Subcutaneous adipose tissue (tissue), 4 donors: ENCODE data around the gene GPR39. TPM values are rescaled to one million over a fixed set of nuclear protein-coding genes. Genes with fewer than 3 reads are reported as not detected.

Experiments
- total RNA-seq, 4 donors: library from RNA; depleted of rRNA; stranded (reverse); fragments of >200 nt; gene quantifications; one replicate each; pipeline ENCODE4 v1.1.0, GENCODE V29; 2016
- TF ChIP-seq, protein P1 (sequence below): fragments of 450-650 bp; IDR thresholded peaks from one replicate; pipeline ENCODE4 v1.5.1; 2016; ENCODE audit warnings: low read depth, mild to moderate bottlenecking, control low read depth, antibody characterized with exemption, moderate library complexity

The GPR39 gene
- total RNA-seq, 4 donors from 2014 or later, result 0.34 to 1.5 (median 0.66) TPM; not detected in 1

- TF ChIP-seq, protein P1, sequence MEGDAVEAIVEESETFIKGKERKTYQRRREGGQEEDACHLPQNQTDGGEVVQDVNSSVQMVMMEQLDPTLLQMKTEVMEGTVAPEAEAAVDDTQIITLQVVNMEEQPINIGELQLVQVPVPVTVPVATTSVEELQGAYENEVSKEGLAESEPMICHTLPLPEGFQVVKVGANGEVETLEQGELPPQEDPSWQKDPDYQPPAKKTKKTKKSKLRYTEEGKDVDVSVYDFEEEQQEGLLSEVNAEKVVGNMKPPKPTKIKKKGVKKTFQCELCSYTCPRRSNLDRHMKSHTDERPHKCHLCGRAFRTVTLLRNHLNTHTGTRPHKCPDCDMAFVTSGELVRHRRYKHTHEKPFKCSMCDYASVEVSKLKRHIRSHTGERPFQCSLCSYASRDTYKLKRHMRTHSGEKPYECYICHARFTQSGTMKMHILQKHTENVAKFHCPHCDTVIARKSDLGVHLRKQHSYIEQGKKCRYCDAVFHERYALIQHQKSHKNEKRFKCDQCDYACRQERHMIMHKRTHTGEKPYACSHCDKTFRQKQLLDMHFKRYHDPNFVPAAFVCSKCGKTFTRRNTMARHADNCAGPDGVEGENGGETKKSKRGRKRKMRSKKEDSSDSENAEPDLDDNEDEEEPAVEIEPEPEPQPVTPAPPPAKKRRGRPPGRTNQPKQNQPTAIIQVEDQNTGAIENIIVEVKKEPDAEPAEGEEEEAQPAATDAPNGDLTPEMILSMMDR, result no peak
Measured at GRCh38 chr2:132609101-132609890, 192.7 kb downstream of the GPR39 start.

- TF ChIP-seq, protein P1, result no peak
Measured at GRCh38 chr2:132611719-132612118, 195.1 kb downstream of the GPR39 start.

GRCh38 chr2:132615329-132616085 is 198.9 kb downstream of the GPR39 start:
- TF ChIP-seq, protein P1, result no peak

DNA sequence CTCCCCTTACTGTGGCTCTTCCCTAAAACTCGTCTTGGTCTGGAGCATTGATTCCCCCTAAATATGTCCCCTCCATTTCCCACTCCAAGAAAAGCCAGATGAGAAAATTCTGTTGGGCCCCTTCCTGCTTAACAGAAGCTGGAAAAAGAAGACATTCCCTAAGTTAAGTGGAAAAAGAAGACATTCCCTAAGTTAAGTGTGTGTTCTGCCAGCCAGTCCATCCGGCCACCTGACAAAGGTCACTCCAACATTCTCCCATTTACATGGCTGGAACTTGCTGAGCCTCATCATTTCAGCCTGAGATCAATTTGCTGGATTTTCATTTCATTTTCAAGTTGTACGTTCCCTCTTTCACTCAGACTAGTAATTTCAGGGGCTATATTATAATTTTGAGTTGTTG is 201.4 kb downstream of the GPR39 start:
- TF ChIP-seq, protein P1, result no peak

DNA sequence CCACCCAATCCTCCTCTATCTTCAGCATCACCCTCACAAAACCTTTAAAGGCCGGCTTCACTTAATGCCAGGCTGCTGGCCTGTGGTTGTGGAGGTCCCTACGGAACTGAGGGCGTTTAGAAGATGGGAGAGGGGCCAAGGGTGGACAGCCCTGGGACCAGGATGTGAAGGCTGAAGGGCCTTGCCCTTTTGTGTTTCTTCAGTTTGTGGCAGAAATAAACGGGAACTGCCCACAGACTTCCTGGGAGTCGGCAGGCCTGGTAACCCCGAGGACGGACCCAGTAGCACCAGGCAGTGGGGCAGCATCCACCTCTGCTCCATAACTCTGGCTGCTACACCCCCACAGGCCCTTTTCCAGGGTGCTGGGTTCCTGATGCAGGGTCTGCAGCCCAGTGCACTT is 202.1 kb downstream of the GPR39 start:
- TF ChIP-seq, protein P1, result no peak

DNA sequence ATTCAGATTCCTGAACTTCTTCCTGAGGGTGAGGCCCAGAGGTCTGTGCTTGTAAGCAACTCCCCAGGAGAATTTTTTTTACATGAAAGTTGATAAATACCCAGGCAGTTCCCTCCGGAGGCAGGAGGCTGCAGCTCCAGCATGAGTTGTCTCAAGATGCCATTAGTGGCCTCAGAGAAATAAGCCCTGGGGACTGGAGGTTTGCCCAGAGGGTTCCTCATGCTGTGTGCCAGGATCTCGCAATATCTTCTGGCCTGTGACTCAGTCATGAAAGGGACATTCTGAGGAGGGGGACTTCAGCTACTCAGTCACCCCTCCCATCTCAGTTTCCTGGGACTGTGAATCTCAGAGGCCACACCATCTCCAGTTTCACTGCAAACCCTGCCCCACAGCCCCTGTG is 203.5 kb downstream of the GPR39 start:
- TF ChIP-seq, protein P1, result no peak

GRCh38 chr2:132621131-132621875 is 204.7 kb downstream of the GPR39 start:
- TF ChIP-seq, protein P1, result no peak
